Stimulated activated CD4-positive, alpha-beta T cell treated with anti-CD3 and anti-CD28 coated beads, Interleukin-12 subunit alpha, Interleukin-12 subunit beta, amount 100 ng/mL, for 24 hours (primary cell): Measurements from ENCODE around the gene GYS1.

Experiments
- DNase-seq, 2 experiments: peaks; one replicate each; pipeline ENCODE4 v3.0.0-alpha.2; 2020; ENCODE audit warnings: low read depth in 2 of 2

The GYS1 gene

DNA sequence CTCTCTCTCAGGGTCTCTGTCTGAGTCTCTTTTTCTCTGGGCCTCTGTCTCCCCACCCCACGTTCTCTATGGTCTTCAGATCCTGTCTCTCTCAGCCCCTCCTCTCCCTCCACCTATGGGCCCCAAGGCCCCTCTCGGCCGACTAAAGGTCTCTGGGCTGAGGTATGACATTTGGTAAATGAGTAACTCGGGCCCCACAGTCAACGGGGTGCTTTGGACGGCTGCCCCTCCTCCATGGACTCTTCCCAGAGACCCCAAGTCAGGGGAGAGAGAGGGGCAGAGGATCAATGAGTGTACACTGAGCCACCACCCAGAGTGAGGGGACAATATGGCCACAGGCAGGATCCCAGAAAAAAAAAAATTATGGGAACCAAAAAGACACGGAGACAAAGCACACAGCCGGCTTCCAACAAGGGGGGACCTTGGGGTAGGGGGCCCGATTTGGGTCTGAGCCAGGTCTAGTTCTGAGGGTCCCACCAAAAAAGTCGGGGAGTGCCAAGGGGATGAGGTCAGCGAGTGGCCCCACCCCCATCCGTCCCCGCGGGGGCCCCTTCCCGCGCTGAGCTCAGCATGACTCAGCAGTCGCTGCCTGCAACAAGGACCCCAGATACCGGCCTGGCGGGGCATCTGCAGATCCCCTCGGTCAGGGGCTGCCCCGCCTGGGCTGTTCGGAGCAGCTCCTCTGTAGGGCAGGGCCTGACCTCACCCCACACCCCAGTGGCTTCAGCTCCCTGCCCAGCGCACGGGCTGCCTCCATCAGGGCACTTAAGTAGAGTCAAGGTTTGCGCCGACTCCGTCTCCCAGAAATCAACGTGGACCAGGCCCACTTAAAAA is 29.5 kb downstream of the GYS1 start:
- peak; percentile 51 to 59 for DNase-seq

- DNase-seq, result no peak
These were observed 30.3 kb downstream of the GYS1 start for GRCh38 chr19:48962849-48963165.

DNA sequence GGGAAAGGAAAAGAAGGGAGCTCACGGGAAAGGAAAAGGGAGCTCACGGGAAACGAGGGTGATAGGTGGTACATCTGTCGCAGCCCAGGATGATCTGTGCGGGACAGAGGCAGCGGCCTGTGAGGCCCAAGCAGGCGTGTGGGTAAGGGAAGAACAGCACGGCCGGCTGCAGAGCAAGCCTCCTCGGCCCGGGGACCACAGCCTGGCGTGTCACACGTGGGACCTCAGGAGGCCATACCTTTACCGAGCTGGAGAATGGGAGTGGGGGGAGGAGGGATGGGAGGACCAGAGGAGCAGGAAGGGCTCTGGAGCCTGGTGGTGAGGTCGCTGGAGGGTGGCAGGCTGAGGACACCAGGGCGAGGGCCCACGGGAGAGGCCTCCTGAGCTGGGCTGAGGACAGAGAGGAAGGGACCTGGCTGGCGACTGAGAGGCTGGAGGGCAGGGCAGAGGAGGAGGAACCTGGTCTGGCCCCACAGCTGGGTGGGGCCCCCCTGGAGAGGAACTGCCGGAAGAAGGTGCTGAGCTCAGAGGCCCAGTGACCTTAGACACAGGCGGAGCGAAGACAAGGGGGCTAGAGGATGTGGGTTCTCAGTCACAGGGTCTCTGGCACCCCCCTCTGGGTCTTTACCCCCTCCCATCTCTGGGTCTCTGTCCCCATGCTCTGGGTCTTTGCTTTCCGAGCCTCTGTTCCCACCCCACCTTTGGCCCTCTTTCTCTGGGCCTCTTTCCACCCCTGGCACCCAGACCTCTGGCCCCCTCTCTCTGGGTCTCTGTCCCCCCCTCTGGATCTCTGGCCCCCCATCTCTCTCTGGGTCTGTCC is 30.9 kb downstream of the GYS1 start:
- DNase-seq, result no peak

DNA sequence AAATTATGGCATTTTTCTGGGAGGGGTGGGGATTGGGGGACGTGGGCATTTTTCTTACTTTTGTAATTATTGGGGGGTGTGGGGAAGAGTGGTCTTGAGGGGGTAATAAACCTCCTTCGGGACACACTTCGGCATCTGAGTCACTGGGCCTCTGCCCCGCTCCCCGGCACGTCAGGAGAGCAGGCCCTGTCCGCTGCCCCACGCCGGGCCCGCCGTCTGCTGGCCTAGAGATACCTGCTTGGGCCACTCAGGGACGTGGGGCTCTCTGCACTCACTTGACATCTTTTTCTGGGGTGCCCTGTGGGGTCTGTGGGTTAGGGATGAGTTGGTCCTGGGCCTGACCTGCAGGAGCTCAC is 31.5 kb downstream of the GYS1 start:
- DNase-seq, result no peak

DNA sequence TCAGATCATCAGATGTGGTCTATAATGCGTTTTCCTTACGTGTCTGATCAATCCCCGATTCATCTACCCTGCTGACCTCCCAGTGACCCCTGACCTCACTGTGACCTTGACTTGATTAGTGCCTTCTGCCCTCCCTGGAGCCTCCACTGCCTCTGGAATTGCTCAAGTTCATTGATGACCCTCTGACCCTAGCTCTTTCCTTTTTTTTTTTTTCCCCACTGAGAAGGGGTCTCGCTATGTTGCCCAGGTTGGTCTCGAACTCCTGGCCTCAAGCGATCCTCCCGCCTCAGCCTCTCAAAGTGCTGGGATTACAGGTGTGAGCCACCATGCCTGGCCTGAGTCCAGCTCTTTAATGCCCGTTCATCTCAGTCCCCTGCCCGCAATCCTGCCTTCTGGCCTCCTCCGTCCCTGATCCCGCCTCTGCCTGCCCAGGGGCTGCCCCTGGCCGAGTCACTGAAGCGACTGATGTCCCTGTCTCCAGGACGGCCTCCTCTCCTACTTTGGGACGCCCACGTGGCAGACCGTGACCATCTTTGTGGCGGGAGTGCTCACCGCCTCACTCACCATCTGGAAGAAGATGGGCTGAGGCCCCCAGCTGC is 32.0 kb downstream of the GYS1 start:
- DNase-seq, result no peak

DNA sequence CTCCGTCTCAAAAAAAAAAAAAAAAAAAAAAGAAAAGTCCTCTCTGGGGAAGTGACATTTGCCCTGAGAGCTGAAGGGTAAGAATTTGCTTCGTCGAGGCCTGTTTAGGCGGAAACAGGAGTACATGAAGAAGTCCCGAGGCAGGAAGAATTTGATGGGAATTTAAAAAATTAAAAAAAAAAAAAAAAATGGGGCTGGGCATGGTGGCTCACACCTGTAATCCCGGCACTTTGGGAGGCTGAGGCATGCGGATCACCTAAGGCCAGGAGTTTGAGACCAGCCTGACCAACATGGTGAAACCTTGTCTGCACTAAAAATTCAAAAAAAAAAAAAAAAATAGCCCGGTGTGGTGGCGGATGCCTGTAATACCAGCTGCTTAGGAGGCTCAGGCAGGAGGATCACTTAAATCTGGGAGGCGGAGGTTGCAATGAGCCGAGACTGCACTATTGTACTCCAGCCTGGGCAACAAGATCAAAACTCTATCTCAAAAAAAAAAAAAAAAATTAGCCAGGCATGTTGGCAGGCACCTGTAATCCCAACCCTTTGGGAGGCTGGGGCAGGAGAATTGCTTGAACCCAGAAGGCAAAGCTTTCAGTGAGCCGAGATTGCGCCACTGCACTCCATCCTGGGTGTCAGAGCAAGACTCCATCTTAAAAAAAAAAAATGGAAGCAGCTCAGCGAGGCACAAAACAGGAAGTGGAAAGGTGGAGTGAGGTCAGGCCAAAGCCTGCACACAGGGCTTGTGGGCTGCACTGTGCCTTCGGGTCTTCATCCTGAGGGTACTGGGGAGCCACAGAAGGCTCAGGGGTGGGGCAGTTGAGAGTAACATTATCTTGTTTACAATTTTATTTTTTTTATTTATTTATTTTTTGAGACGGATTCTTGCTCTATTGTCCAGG is 33.5 kb downstream of the GYS1 start:
- no peak for DNase-seq

GRCh38 chr19:48958006-48958405 is 35.1 kb downstream of the GYS1 start:
- no peak for DNase-seq

- DNase-seq, result no peak
These were observed 37.7 kb downstream of the GYS1 start for GRCh38 chr19:48955308-48955958.

GRCh38 chr19:48954595-48955307 is 38.4 kb downstream of the GYS1 start, which contains the start of gene BAX:
BAX (plus strand) TSS chr19:48954875; CDS start chr19:48954929, 54 bp downstream.
- peak; percentile 89 to 97 for DNase-seq

DNA sequence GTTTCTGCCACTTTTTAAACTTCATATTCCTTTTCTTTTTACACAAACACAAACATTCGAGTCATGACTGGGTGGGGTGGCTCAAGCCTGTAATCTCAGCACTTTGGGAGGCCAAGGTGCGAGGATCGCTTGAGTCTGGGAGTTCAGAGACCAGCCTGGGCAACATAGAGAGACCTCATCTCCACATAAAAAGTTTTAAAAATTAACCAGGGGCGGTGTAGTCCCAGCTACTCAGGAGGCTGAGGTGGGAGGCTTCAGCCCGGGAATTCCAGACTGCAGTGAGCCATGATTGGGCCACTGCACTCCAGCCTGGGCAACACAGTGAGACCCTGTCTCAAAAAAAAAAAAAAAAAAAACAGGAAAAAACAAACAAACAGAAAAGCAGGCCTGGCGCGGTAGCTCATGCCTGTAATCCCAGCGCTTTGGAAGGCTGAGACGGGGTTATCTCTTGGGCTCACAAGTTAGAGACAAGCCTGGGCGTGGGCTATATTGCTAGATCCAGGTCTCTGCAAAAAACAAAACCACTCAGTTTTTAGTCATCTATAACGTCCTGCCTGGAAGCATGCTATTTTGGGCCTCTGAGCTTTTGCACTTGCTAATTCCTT is 39.0 kb downstream of the GYS1 start:
- no peak for DNase-seq

- DNase-seq, result no peak
These were observed 40.0 kb downstream of the GYS1 start for GRCh38 chr19:48953141-48953540.

- no peak for DNase-seq
These were observed 42.1 kb downstream of the GYS1 start for GRCh38 chr19:48950830-48951519.

GRCh38 chr19:48950159-48950558 is 43.0 kb downstream of the GYS1 start:
- DNase-seq, result no peak

DNA sequence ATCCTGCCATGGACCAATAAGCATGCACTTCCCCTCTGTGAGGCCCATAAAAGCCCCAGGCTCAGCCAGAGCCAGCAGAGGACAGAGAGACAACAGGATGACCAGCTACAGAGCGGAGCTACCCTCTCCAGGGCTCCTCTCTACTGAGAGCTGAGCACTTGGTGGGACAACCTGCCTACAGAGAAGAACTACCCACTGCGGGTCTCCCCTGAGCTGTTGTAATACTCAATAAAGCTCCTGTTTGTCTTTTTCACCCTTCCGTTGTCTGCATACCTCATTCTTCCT is 45.9 kb downstream of the GYS1 start:
- no peak for DNase-seq

GRCh38 chr19:48946463-48947257 is 46.4 kb downstream of the GYS1 start:
- no peak for DNase-seq

DNA sequence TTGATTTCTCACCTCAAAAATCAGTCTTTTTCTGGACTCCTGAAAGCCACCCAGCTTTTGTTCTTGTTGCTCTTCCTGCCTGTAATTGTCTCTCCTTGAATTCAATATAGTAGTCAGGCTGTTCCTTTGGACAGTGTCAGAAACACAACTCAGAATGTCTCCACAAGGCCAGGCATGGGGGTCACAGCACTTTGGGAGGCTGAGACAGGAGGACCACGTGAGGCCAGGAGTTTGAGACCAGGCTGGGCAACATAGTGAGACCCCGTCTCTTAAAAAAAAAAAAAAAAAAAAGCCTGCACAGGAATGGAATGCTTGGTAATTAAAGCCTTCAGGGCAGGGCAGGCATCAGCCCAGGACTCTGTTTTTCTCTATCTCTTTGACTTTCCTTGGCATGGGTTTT is 47.3 kb downstream of the GYS1 start:
- DNase-seq, result no peak

DNA sequence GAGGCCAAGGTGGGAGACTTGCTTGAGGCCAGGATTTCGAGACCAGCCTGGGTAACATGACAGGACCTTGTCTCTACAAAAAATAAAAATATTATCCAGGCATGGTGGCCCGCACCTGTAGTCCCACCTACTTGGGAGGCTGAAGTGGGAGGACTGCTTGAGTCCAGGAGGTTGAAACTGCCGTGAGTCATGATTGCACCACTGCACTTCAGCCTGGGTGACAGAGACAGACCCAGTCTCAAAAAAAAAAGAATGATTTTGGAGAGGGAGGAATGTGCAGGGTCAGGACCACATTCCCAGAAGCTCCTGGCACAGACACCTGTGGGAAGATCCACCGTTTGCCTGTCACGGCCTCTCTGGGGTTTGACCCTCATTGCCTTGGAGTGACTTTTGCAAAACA is 47.7 kb downstream of the GYS1 start:
- no peak for DNase-seq

- DNase-seq, result no peak
These were observed 50.0 kb downstream of the GYS1 start for GRCh38 chr19:48943081-48943480.

GRCh38 chr19:48940902-48941301 is 52.2 kb downstream of the GYS1 start:
- no peak for DNase-seq
